H1 (cell line): ENCODE data around the gene TOB2. TPM values are rescaled to one million over a fixed set of nuclear protein-coding genes. Genes with fewer than 3 reads are reported as not detected.

Source experiments
- CTCF ChIA-PET: fragments of 300-600 bp; sonication (Branson Sonifier 250); formaldehyde crosslinking; loops from one replicate; lab custom pipeline; 2021; ENCODE audit not compliant: partially characterized antibody; lab: Charles Lee
- POLR2A ChIA-PET: fragments of 300-600 bp; sonication (Branson Sonifier 250); formaldehyde crosslinking; loops from one replicate; lab custom pipeline; 2021; ENCODE audit warnings: inconsistent platforms; ENCODE audit not compliant: partially characterized antibody; lab: Charles Lee
- DNase-seq, 2 experiments: peaks; one replicate each; pipeline versions ENCODE4 v3.0.0 to v3.0.0-alpha.2; 2010 to 2022; ENCODE audit warnings: low spot score in 2 of 2, low read depth in 1 of 2, mixed read lengths in 1 of 2
- FAIRE-seq: peaks from 2 replicates; lab custom pipeline; 2011; peaks lifted over from hg19 to GRCh38; lab: Jason Lieb, UNC
- H2AFZ ChIP-seq: 2 replicates; pipeline ENCODE4 v1.8.1; 2012; ENCODE audit warnings: low read length, inconsistent platforms
- H2AK5ac ChIP-seq: 2 replicates; pipeline ENCODE4 v1.6.1; 2013; ENCODE audit warnings: low read depth, low read length
- H2BK120ac ChIP-seq: replicated peaks from 2 replicates; pipeline ENCODE3; 2013; ENCODE audit warnings: low read depth, low read length, inconsistent platforms
- H2BK12ac ChIP-seq: 2 replicates; pipeline ENCODE4 v1.6.1; 2013; ENCODE audit warnings: low read depth, low read length
- H2BK15ac ChIP-seq: 2 replicates; pipeline ENCODE4 v1.6.1; 2013; ENCODE audit warnings: low read length
- H2BK20ac ChIP-seq: 2 replicates; pipeline ENCODE4 v1.6.1; 2013; ENCODE audit warnings: low read length
- H2BK5ac ChIP-seq: 2 replicates; pipeline ENCODE4 v1.6.1; 2013; ENCODE audit warnings: low read depth, low read length
- H3K14ac ChIP-seq: 2 replicates; pipeline ENCODE4 v1.6.1; 2013; ENCODE audit warnings: inconsistent platforms; ENCODE audit not compliant: insufficient read length
- H3K18ac ChIP-seq: 2 replicates; pipeline ENCODE4 v1.6.1; 2013; ENCODE audit warnings: low read length; ENCODE audit errors: extremely low read depth
- H3K23ac ChIP-seq: 2 replicates; pipeline ENCODE4 v1.6.1; 2013; ENCODE audit warnings: inconsistent platforms; ENCODE audit not compliant: insufficient read length
- H3K23me2 ChIP-seq: 2 replicates; pipeline ENCODE4 v1.6.1; 2013; ENCODE audit warnings: low read depth, low read length
- H3K27ac ChIP-seq: 2 replicates; pipeline ENCODE4 v1.6.1; 2011; ENCODE audit warnings: low read depth, low read length, inconsistent platforms
- H3K27me3 ChIP-seq, 4 experiments: replicated peaks in 1 of 4; 1 replicate in 1 of 4; 2 replicates in 3 of 4; pipeline versions ENCODE4 v1.6.1 to v1.8.1; 2011 to 2013; ENCODE audit warnings: low read length in 3 of 4, mild to moderate bottlenecking in 3 of 4, inconsistent platforms in 2 of 4, mixed read lengths in 2 of 4, moderate library complexity in 1 of 4; ENCODE audit not compliant: control insufficient read depth in 3 of 4, insufficient read depth in 3 of 4; ENCODE audit errors: extremely low read depth in 1 of 4
- H3K36me3 ChIP-seq, 4 experiments: 2 replicates each; pipeline versions ENCODE4 v1.6.1 to v1.8.1; 2011 to 2013; ENCODE audit warnings: mild to moderate bottlenecking in 4 of 4, low read length in 3 of 4, moderate library complexity in 2 of 4, control low read depth in 1 of 4, inconsistent platforms in 1 of 4; ENCODE audit not compliant: insufficient read depth in 4 of 4, control insufficient read depth in 2 of 4
- H3K4ac ChIP-seq: replicated peaks from 2 replicates; pipeline ENCODE3; 2013; ENCODE audit warnings: low read length, low read depth, mixed read lengths, inconsistent platforms; ENCODE audit not compliant: insufficient read length
- H3K4me1 ChIP-seq, 4 experiments: replicated peaks in 1 of 4; 1 replicate in 1 of 4; 2 replicates in 3 of 4; pipeline versions ENCODE4 v1.6.1 to v1.8.1; 2011 to 2013; ENCODE audit warnings: low read length in 3 of 4, inconsistent platforms in 2 of 4, mixed read lengths in 1 of 4; ENCODE audit not compliant: insufficient read depth in 4 of 4, control insufficient read depth in 3 of 4
- H3K4me2 ChIP-seq, 2 experiments: 2 replicates each; pipeline versions ENCODE4 v1.6.1 to v1.8.1; 2011 to 2013; ENCODE audit warnings: low read depth in 2 of 2, low read length in 2 of 2, control low read depth in 1 of 2, inconsistent platforms in 1 of 2, mild to moderate bottlenecking in 1 of 2; ENCODE audit not compliant: insufficient read depth in 1 of 2
- H3K4me3 ChIP-seq, 4 experiments: fragments of 200-600, 300-600 bp in 1 of 4; sonication (generic), shearing (Covaris generic), sonication (Bioruptor Twin) in 1 of 4; 2 replicates each; pipeline versions ENCODE4 v1.5.1 to v1.8.1; 2011 to 2016; ENCODE audit warnings: low read length in 4 of 4, low read depth in 3 of 4, control low read depth in 2 of 4, inconsistent platforms in 2 of 4, mild to moderate bottlenecking in 2 of 4, mixed read lengths in 1 of 4, moderate library complexity in 1 of 4; ENCODE audit not compliant: insufficient read depth in 2 of 4; ENCODE audit errors: extremely low read depth in 1 of 4
- H3K56ac ChIP-seq: replicated peaks from 2 replicates; pipeline ENCODE3; 2013; ENCODE audit warnings: low read depth, mild to moderate bottlenecking, mixed read lengths, low read length, inconsistent platforms; ENCODE audit not compliant: insufficient read length
- H3K79me1 ChIP-seq: 2 replicates; pipeline ENCODE4 v1.6.1; 2013; ENCODE audit warnings: low read depth, low read length, control low read depth
- H3K79me2 ChIP-seq, 2 experiments: 2 replicates each; pipeline versions ENCODE4 v1.6.1 to v1.8.1; 2012 to 2013; ENCODE audit warnings: low read length in 2 of 2, mild to moderate bottlenecking in 2 of 2, inconsistent platforms in 1 of 2; ENCODE audit not compliant: insufficient read depth in 2 of 2, control insufficient read depth in 1 of 2
- H3K9ac ChIP-seq, 4 experiments: replicated peaks in 1 of 4; 1 replicate in 1 of 4; 2 replicates in 3 of 4; pipeline versions ENCODE4 v1.6.1 to v1.8.1; 2011 to 2013; ENCODE audit warnings: low read depth in 3 of 4, low read length in 3 of 4, control low read depth in 2 of 4, mild to moderate bottlenecking in 2 of 4, moderate library complexity in 2 of 4, inconsistent platforms in 1 of 4; ENCODE audit errors: extremely low read depth in 1 of 4
- H3K9me3 ChIP-seq, 2 experiments: 2 replicates each; pipeline versions ENCODE4 v1.6.1 to v1.8.1; 2012 to 2013; ENCODE audit warnings: mild to moderate bottlenecking in 2 of 2, moderate library complexity in 2 of 2, control low read depth in 1 of 2, inconsistent platforms in 1 of 2, low read depth in 1 of 2, low read length in 1 of 2, mixed read lengths in 1 of 2; ENCODE audit not compliant: insufficient read depth in 2 of 2
- H4K20me1 ChIP-seq, 2 experiments: replicated peaks in 1 of 2; 2 replicates each; pipeline versions ENCODE3 to v1.8.1; 2011 to 2013; ENCODE audit warnings: inconsistent platforms in 2 of 2, low read length in 2 of 2, mild to moderate bottlenecking in 1 of 2; ENCODE audit not compliant: insufficient read depth in 2 of 2, control insufficient read depth in 1 of 2
- H4K5ac ChIP-seq: 2 replicates; pipeline ENCODE4 v1.6.1; 2013; ENCODE audit warnings: low read length, low read depth, mixed read lengths, inconsistent platforms; ENCODE audit not compliant: insufficient read length
- H4K8ac ChIP-seq: 2 replicates; pipeline ENCODE4 v1.8.0; 2013; ENCODE audit warnings: mild to moderate bottlenecking, moderate library complexity, low read length, inconsistent platforms; ENCODE audit not compliant: insufficient read depth; ENCODE audit errors: extremely low read depth
- H4K91ac ChIP-seq: replicated peaks from 2 replicates; pipeline ENCODE3; 2013; ENCODE audit warnings: low read length, mixed read lengths, inconsistent platforms; ENCODE audit not compliant: insufficient read length
- HDAC2 ChIP-seq, 2 experiments: fragments of 300-600 bp in 1 of 2; sonication (generic) in 1 of 2; IDR thresholded peaks; 2 replicates each; pipeline ENCODE4 v1.6.1; 2011 to 2012; ENCODE audit warnings: low read depth in 2 of 2, low read length in 2 of 2, mild to moderate bottlenecking in 2 of 2, moderate library complexity in 2 of 2, borderline replicate concordance in 1 of 2, inconsistent platforms in 1 of 2
- JUND ChIP-seq: IDR thresholded peaks from 2 replicates; pipeline ENCODE4 v1.6.1; 2011; ENCODE audit warnings: mild to moderate bottlenecking, improper control_type of control experiment, low read length
- POLR2A ChIP-seq, 2 experiments: IDR thresholded peaks; 1 replicate in 1 of 2; 2 replicates in 1 of 2; pipeline ENCODE4 v1.6.1; 2011; ENCODE audit warnings: low read depth in 2 of 2, low read length in 2 of 2, mild to moderate bottlenecking in 2 of 2; ENCODE audit errors: control extremely low read depth in 1 of 2
- POLR2AphosphoS5 ChIP-seq: IDR thresholded peaks from 2 replicates; pipeline ENCODE4 v1.6.1; 2011; ENCODE audit warnings: low read depth, low read length
- WGBS, 2 experiments: shearing (Covaris generic) in 1 of 2; methylation state at CpG; one replicate each; pipeline versions ENCODE4 v1.1.6 to v1.1.7; 2013 to 2015; ENCODE audit warnings: low lambda C conversion rate in 2 of 2, mixed read lengths in 2 of 2, inconsistent platforms in 1 of 2, low coverage in 1 of 2, missing lambda C conversion rate in 1 of 2; ENCODE audit not compliant: insufficient replicate concordance in 2 of 2, insufficient coverage in 1 of 2, insufficient read length in 1 of 2; ENCODE audit errors: extremely low coverage in 1 of 2, missing lambda C conversion rate in 1 of 2; 5-methylcytosine and 5-hydroxymethylcytosine counted together
- polyA plus RNA-seq, 7 experiments: library from polyadenylated mRNA; depleted of rRNA in 3 of 7; stranded (reverse) in 5 of 7; unstranded in 2 of 7; fragments of >200 nt in 5 of 7; fragments of 200-250 nt in 2 of 7; gene quantifications; 1 replicate in 5 of 7; 2 replicates in 1 of 7; 4 replicates in 1 of 7; pipeline versions ENCODE4 v1.2.1 to v1.2.3, GENCODE V29; 2011 to 2013; ENCODE audit warnings: missing spikeins in 2 of 7, mixed read lengths in 2 of 7
- total RNA-seq: library from RNA; stranded (reverse); fragmentation: NEBNext Ultra II Directional; extraction: Animal tissue kit (Norgen Biotek cat#: 25700); gene quantifications from 2 replicates; pipeline ENCODE4 v1.2.1, GENCODE V29; 2021
- TF ChIP-seq, protein P1 (sequence below): IDR thresholded peaks from 2 replicates; pipeline ENCODE4 v1.6.1; 2012; ENCODE audit warnings: inconsistent platforms

The TOB2 gene
- total and polyA plus RNA-seq, 2 of the 8 experiments (the other 6 are each of a cell fraction or from before 2014, with no cell fraction given), result 27.0 to 54.1 TPM

DNA sequence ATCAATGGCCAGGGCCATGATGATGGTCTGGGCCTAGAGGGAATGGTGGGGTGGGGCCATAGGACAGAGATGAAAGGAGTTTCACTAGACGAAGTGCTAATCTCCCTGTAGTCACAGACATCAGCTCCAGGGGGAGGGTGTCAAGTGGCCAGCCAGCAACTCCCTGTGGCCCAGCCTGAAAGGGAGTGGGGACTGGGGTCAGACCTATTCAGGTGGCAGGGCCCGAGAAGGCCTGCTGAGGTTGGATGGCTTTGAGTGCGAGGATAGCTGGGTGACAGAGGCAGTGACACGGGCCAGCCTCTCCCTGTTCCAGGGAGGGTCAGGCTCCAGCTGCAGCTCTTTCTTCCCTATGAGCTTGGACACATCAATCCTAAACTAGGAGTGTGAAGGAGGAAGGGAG lies 11.0 kb downstream of the TOB2 start:
- Histone ChIP-seq H3K79me2 (peaks cover 0 to 48% of the 10 kb centered on the region in 2 experiments; a peak in 3 of 4 replicates), H3K14ac (no peak overlapping the region), H2BK15ac (no peak overlapping the region), H3K4me2 (no peak overlapping the region), H2BK120ac (no peak overlapping the region), H3K9ac (no peak overlapping the region), H2AK5ac (no peak overlapping the region), H3K9me3 (no peaks in the 10 kb centered on the region), H3K27ac (no peak overlapping the region), H3K36me3 (peaks cover 14 to 53% (median 29%) of the 10 kb centered on the region in 4 experiments), H3K4me1 (no peaks in the 10 kb centered on the region), H4K5ac (no peak overlapping the region), H3K23ac (no peak overlapping the region), H3K27me3 (no peaks in the 10 kb centered on the region), H2BK12ac (no peak overlapping the region), H3K23me2 (no peaks in the 10 kb centered on the region), H4K20me1 (peaks cover 19 to 35% of the 10 kb centered on the region in 2 experiments), H2BK20ac (no peak overlapping the region), H3K18ac (no peak overlapping the region), H3K56ac (no peak overlapping the region), H4K8ac (no peak overlapping the region), H4K91ac (no peak overlapping the region), H2AFZ (no peak overlapping the region), H3K4ac (no peak overlapping the region), H3K79me1 (peaks cover 12% of the 10 kb centered on the region), H3K4me3 (no peak overlapping the region), H2BK5ac (no peak overlapping the region)
- FAIRE-seq, result no peak
- no peak for DNase-seq
- WGBS, 2 experiments, result 91% methylated on average over 4 of the region's 4 CpGs; no CpG with 5 or more reads in 1 of the 2 experiments
- ChIA-PET POLR2A (interaction anchor here (0.8 to 4.3 kb wide), 3 partner anchors 11 to 18 kb away, joined by 3 to 63 read pairs (median 4); partner anchors contain the start of gene TOB2), CTCF (interaction anchor here (0.7 to 2.7 kb wide), 3 partner anchors 8 to 89 kb away, joined by 3 to 9 read pairs (median 4); no protein-coding TSS in a partner anchor)
- TF ChIP-seq JUND, result no peak
- no peak for TF ChIP-seq POLR2AphosphoS5
- TF ChIP-seq, protein P1, sequence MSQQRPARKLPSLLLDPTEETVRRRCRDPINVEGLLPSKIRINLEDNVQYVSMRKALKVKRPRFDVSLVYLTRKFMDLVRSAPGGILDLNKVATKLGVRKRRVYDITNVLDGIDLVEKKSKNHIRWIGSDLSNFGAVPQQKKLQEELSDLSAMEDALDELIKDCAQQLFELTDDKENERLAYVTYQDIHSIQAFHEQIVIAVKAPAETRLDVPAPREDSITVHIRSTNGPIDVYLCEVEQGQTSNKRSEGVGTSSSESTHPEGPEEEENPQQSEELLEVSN, result no peak
- TF ChIP-seq POLR2A (IDR thresholded peaks at IDR 0.05; ENCODE audit: control extremely low read depth in 1 of 2, low read depth in 2 of 2, low read length in 2 of 2), result no peak
- no peak for TF ChIP-seq HDAC2 (IDR thresholded peaks at IDR 0.05; ENCODE audit: borderline replicate concordance in 1 of 2, low read depth in 2 of 2, low read length in 2 of 2)
